GM23338 (cell line): ENCODE data around the gene CCDC38.

Experiments
- ETS1 ChIP-seq: IDR thresholded peaks from 2 replicates; pipeline ENCODE4 v1.6.1; 2016; ENCODE audit warnings: antibody characterized with exemption
- EZH2 ChIP-seq: fragments of 200-600 bp; sonication (generic); IDR thresholded peaks from one replicate; pipeline ENCODE4 v1.8.0; 2017; ENCODE audit warnings: antibody characterized with exemption, mild to moderate bottlenecking, low read depth; ENCODE audit not compliant: unreplicated experiment
- EZH2phosphoT487 ChIP-seq: fragments of 200-600 bp; sonication (generic); IDR thresholded peaks from one replicate; pipeline ENCODE4 v1.8.1; 2018; ENCODE audit warnings: antibody characterized with exemption; ENCODE audit not compliant: unreplicated experiment
- JUNB ChIP-seq: IDR thresholded peaks from one replicate; pipeline ENCODE4 v1.6.1; 2016; ENCODE audit warnings: antibody characterized with exemption; ENCODE audit not compliant: unreplicated experiment
- POLR2AphosphoS5 ChIP-seq: IDR thresholded peaks from 2 replicates; pipeline ENCODE4 v1.6.1; 2016; ENCODE audit warnings: antibody characterized with exemption, low read depth
- REST ChIP-seq: IDR thresholded peaks from one replicate; pipeline ENCODE4 v1.6.1; 2018; ENCODE audit warnings: antibody characterized with exemption; ENCODE audit not compliant: unreplicated experiment
- TF ChIP-seq, protein P1 (sequence below), 2 experiments: fragments of 200-600 bp in 1 of 2; sonication (generic) in 1 of 2; conservative IDR thresholded peaks; 2 replicates each; pipeline versions ENCODE4 v1.5.1 to v1.6.1; 2016 to 2017; ENCODE audit warnings: antibody characterized with exemption in 2 of 2, low read depth in 2 of 2, mild to moderate bottlenecking in 2 of 2, moderate library complexity in 1 of 2

DNA sequence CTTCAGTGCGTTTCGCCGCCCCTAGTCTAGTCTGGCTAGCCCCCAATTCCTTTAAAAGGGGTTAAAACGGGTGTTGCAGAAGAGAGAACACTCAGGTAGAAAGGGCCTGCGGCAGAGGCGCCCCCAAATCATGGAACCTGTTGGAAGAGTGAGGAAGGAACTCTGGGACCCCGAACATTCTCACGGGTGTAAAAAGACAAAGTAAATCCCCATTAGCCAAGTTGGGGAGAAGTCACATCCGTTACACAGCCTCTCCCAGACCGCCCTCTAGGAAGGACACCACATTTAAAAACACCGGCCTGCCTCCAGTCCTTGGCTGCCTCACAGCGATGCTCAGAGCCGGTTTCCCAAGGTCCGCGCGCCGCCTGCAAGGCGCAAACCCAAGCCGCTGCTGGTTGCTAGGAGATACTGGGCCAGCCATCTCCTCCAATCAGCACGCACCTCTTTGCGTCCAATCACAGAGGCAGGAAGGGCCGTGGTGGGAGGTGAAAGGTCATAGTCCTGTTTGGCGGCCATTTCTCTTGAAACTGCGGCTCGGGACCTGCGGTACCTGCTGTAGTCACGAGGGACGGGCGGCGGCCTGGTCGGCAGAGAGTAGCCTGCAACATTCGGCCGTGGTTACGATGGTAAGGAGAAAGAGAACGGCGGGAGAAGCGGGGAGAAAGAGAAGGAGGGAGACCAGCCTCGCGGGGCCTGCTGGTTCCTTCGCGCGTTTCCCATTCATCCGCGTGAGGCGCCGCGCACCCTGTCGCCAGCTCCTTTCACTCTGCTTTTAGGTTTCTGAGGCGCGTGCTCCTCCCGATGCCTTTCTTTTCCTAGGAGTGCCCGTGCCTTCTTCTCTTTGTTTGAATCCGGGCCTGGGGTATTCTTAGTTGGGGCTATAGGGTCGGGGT lies 83.7 kb downstream of the CCDC38 start, which contains the start of gene SNRPF:
- TF ChIP-seq, protein P1, sequence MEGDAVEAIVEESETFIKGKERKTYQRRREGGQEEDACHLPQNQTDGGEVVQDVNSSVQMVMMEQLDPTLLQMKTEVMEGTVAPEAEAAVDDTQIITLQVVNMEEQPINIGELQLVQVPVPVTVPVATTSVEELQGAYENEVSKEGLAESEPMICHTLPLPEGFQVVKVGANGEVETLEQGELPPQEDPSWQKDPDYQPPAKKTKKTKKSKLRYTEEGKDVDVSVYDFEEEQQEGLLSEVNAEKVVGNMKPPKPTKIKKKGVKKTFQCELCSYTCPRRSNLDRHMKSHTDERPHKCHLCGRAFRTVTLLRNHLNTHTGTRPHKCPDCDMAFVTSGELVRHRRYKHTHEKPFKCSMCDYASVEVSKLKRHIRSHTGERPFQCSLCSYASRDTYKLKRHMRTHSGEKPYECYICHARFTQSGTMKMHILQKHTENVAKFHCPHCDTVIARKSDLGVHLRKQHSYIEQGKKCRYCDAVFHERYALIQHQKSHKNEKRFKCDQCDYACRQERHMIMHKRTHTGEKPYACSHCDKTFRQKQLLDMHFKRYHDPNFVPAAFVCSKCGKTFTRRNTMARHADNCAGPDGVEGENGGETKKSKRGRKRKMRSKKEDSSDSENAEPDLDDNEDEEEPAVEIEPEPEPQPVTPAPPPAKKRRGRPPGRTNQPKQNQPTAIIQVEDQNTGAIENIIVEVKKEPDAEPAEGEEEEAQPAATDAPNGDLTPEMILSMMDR (conservative IDR thresholded peaks at IDR 0.05; ENCODE audit: low read depth in 2 of 2), result no peak
- TF ChIP-seq EZH2, result no peak
- TF ChIP-seq REST, result no peak
- no peak for TF ChIP-seq JUNB
- peak; percentile 83 for TF ChIP-seq POLR2AphosphoS5
- peak; percentile 92 for TF ChIP-seq ETS1
- TF ChIP-seq EZH2phosphoT487, result no peak
